ENCODE measurements around the gene AASS.

AASS gene

DNA sequence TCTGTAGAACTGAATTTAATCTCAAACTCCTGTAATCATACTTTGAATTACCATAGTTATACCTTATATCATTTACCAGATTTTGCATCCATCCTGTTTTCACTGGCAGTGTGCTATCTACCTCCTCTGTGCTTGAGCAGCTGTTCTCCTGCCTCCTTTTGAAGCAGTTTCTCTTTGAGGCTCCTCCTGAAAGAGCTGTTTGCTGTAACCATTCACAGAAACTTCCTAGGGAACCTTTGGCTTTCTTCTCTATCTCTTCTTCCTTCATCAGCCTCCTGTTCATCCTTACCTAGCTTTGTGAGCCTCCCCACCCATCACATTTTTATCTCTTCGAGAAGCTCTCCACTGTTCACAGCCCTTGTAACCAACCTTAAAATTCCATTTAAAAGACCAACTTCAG lies 108.2 kb downstream of the AASS start:
- no peak for DNase-seq

GRCh38 chr7:122033641-122034040 lies 110.4 kb downstream of the AASS start:
- no peak for DNase-seq

GRCh38 chr7:122027058-122027457 lies 117.0 kb downstream of the AASS start:
- DNase-seq, result no peak
